Middle frontal gyrus (tissue), 1 donor: ENCODE measurements around the gene RYR2.
A peak's percentile ranks its signal among the peaks of the same experiment; 100 is the strongest.
"Not testable (repeated sequence)": the region's sequence is repeated elsewhere in the genome, so short reads cannot be mapped to it uniquely, and the experiment has no call there.

Experiments used
- DNase-seq: peaks from one replicate; pipeline ENCODE4 v3.0.0-alpha.2; 2015; ENCODE audit warnings: low spot score; ENCODE audit errors: extremely low spot score

Gene RYR2

GRCh38 chr1:237838904-237839534 is 797.0 kb downstream of the RYR2 start:
- no peak for DNase-seq

GRCh38 chr1:237841485-237841884 is 799.5 kb downstream of the RYR2 start:
- no peak for DNase-seq

- not testable (repeated sequence) for DNase-seq
Observed at GRCh38 chr1:237843516-237843915, 801.5 kb downstream of the RYR2 start.

- peak; percentile 21 for DNase-seq
Observed at GRCh38 chr1:237851210-237851845, 809.3 kb downstream of the RYR2 start.

GRCh38 chr1:237852342-237852741 is 810.4 kb downstream of the RYR2 start:
- DNase-seq = no peak

GRCh38 chr1:237857455-237857854 is 815.5 kb downstream of the RYR2 start:
- no peak for DNase-seq

- no peak for DNase-seq
Observed at GRCh38 chr1:237858992-237859391, 817.0 kb downstream of the RYR2 start.

GRCh38 chr1:237861944-237862343 is 820.0 kb downstream of the RYR2 start:
- no peak for DNase-seq

GRCh38 chr1:237863234-237863633 is 821.2 kb downstream of the RYR2 start:
- DNase-seq = no peak

- peak; percentile 24 for DNase-seq
Observed at GRCh38 chr1:237864338-237865244, 822.6 kb downstream of the RYR2 start.

GRCh38 chr1:237867380-237867888 is 825.5 kb downstream of the RYR2 start:
- no peak for DNase-seq

GRCh38 chr1:237868817-237869600 is 827.0 kb downstream of the RYR2 start:
- DNase-seq = no peak

GRCh38 chr1:237873487-237874211 is 831.7 kb downstream of the RYR2 start:
- no peak for DNase-seq

- DNase-seq = no peak
Observed at GRCh38 chr1:237875291-237875690, 833.3 kb downstream of the RYR2 start.

- no peak for DNase-seq
Observed at GRCh38 chr1:237877631-237878030, 835.6 kb downstream of the RYR2 start.

GRCh38 chr1:237878406-237878805 is 836.4 kb downstream of the RYR2 start:
- no peak for DNase-seq

GRCh38 chr1:237879195-237879594 is 837.2 kb downstream of the RYR2 start:
- DNase-seq = no peak
